IPS DF 6.9 (cell line): Measurements from ENCODE around the gene USP3.
A peak's percentile ranks its signal among the peaks of the same experiment; 100 is the strongest.

Source experiments
- DNase-seq: peaks from one replicate; pipeline ENCODE4 v3.0.0-alpha.2; 2013; ENCODE audit warnings: low read depth, low spot score
- H3K27ac ChIP-seq: one replicate; pipeline ENCODE4 v1.5.1; 2013; ENCODE audit warnings: low read length, control low read depth
- H3K27me3 ChIP-seq: 2 replicates; pipeline ENCODE4 v1.6.1; 2013; ENCODE audit warnings: mild to moderate bottlenecking, low read length; ENCODE audit not compliant: control insufficient read depth, insufficient read depth
- H3K36me3 ChIP-seq: 2 replicates; pipeline ENCODE4 v1.6.1; 2013; ENCODE audit warnings: low read length; ENCODE audit not compliant: control insufficient read depth, insufficient read depth
- H3K4me1 ChIP-seq: 2 replicates; pipeline ENCODE4 v1.6.1; 2013; ENCODE audit warnings: low read length; ENCODE audit not compliant: control insufficient read depth, insufficient read depth
- H3K4me3 ChIP-seq: 2 replicates; pipeline ENCODE4 v1.5.1; 2013; ENCODE audit warnings: mild to moderate bottlenecking, low read length
- H3K9me3 ChIP-seq: 2 replicates; pipeline ENCODE4 v1.6.1; 2013; ENCODE audit warnings: low read length, inconsistent platforms; ENCODE audit not compliant: control insufficient read depth, insufficient read depth
- WGBS: extraction: QIAGEN DNeasy Blood & Tissue Kit; methylation state at CpG from one replicate; pipeline ENCODE4 v1.1.7; 2013; ENCODE audit warnings: mixed read lengths, missing lambda C conversion rate; ENCODE audit not compliant: insufficient read length, insufficient coverage; 5-methylcytosine and 5-hydroxymethylcytosine counted together

USP3 gene

DNA sequence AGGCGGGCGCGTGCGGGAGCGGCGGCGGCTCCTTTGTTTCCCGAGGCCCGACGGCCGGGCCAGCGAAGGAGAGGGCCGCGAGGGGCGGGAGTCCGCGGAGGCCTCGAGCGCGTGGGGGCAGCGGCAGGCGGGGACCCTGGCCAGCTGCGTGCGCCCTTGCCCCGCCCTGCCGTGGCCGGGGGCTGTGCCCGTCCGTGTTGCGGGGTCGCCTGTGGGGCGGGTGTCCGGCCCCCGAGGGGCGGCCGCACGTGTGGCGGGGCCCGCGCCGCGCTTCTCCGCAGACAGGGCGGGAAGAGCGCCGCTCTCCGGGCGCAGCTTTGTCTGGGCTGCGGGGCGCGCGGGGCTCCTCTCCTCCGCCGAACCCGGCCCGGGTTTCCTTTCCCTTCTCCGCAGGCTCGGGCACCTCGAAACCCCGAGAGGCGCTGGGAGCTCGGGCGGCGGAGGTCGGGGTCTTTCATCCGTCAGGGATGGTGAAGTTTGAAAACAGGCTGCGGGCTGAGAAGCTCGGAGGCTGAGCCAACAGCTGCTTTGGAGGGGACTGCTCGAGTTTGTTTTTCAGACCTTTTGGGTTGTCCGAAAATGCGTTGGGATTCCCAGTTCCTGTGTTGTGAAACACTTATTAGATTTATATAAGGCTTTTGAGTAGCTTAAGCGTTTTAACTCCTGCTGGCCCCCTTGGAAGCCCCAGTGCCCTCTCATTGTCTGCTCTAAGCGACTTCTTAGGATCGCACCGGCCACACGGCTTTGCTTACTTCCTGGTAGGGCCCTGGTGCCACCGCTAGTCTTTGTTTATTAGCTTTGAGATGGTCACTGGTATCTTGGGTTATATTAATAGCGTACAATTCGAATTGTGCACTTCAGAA is 817 bp downstream of the USP3 start:
- H3K4me1 ChIP-seq = no peaks in the 10 kb centered on the region
- H3K27ac ChIP-seq = no peak overlapping the region
- H3K4me3 ChIP-seq = peak overlapping the region; percentile 76; the same call in 1 of the 2 replicates
- peaks cover 52% of the 10 kb centered on the region for H3K27me3 ChIP-seq
- no peak for DNase-seq
- WGBS = no CpG with 5 or more reads among the region's 79 CpGs
- no peaks in the 10 kb centered on the region for H3K36me3 ChIP-seq
- no peaks in the 10 kb centered on the region for H3K9me3 ChIP-seq

DNA sequence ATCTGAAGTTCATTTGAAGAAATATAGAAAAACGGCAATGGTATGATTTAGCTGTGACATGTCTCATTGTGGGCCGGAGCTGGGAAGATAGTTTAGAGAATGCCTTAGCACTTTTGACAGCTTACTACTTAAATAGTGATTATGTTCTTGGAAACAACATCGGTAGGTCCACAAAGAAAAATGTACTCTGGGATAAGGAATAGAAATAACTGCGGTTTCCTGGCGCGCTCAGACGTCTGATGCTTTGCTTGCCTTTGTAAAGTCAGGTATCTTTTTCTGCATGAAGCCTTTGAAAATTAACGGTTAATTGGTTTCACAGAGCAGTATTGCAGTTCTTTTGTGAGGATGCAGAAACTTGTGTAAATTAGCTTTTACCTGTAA is 1.4 kb downstream of the USP3 start:
- Histone ChIP-seq H3K36me3 (no peaks in the 10 kb centered on the region), H3K4me1 (no peaks in the 10 kb centered on the region), H3K27ac (no peak overlapping the region), H3K27me3 (peaks cover 46% of the 10 kb centered on the region), H3K4me3 (no peak overlapping the region; the same call in 1 of the 2 replicates), H3K9me3 (no peaks in the 10 kb centered on the region)
- DNase-seq = no peak
- WGBS = no CpG with 5 or more reads among the region's 8 CpGs

DNA sequence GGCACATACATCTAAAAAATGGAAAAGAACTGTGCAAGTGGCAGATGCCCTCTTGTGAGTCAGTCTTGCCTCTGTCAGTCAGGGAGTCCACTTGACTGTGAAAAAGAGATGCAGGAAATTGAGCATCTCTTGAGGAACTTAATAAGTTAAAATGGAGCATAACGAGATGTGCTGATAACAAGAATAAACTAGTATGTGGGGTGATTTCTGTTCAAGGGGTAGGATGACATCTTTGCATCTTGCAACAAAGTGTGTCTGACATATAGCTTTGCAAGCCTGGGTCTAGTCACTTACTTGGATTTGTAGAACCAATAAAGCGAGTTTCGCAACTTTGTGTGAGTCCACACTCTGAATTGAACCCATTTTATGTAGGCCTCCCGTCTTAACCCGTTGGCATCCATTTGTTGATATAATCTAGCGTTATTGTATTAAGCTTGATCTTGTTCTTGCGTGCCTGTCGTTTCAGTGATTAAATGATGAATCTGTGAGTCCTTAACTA is 2.2 kb downstream of the USP3 start:
- no peak overlapping the region for H3K27ac ChIP-seq
- H3K9me3 ChIP-seq = no peaks in the 10 kb centered on the region
- no peaks in the 10 kb centered on the region for H3K36me3 ChIP-seq
- peaks cover 38% of the 10 kb centered on the region for H3K27me3 ChIP-seq
- DNase-seq = no peak
- no peaks in the 10 kb centered on the region for H3K4me1 ChIP-seq
- no CpG with 5 or more reads among the region's 8 CpGs for WGBS
- no peak overlapping the region for H3K4me3 ChIP-seq

DNA sequence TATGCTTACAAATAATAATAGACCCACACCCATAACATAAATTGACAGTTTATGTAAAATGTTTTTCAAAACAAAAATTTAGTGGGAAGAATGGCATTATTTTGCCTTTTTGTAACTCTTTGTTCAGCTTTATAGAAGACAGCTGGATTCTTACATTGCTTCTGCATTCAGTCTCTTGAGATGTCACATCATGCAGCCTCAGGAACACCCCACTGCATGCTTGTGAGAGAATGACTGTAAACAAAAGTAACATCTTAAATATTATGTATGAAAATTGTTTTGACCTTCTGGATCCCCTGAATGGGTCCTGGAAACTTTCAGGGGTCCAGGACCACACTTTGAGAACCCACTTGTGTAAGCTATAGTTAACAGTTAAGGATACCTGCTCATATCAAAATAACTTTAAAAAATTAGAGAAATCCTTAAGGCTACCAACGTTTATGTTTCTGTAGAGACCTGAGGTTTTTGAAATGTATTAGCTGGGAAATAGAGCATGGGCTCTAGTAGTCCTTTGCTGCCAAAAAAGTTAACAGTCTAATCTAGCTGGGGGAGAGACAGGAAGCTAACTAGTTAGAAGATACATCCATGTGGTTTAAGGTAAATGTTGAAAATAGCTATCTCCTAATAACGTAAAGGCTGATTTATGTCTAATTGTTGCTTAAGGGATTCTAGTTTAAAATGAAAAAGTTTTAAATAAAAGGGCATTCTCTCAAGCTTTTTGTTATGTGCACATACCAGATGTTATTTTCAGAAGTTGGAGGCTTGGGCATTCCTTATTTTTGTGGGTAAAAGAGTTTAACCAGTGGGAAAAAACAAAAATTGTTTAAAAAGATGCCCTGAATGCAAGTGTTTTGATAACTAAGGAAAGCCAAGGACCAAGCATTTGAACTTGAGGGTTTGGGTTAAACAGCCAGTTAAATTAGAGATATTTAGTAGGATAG is 3.8 kb downstream of the USP3 start:
- DNase-seq = no peak
- no peak overlapping the region for H3K4me3 ChIP-seq
- H3K36me3 ChIP-seq = no peaks in the 10 kb centered on the region
- no CpG with 5 or more reads among the region's 2 CpGs for WGBS
- peaks cover 23% of the 10 kb centered on the region for H3K27me3 ChIP-seq
- no peaks in the 10 kb centered on the region for H3K9me3 ChIP-seq
- H3K27ac ChIP-seq = no peak overlapping the region
- H3K4me1 ChIP-seq = no peaks in the 10 kb centered on the region

DNA sequence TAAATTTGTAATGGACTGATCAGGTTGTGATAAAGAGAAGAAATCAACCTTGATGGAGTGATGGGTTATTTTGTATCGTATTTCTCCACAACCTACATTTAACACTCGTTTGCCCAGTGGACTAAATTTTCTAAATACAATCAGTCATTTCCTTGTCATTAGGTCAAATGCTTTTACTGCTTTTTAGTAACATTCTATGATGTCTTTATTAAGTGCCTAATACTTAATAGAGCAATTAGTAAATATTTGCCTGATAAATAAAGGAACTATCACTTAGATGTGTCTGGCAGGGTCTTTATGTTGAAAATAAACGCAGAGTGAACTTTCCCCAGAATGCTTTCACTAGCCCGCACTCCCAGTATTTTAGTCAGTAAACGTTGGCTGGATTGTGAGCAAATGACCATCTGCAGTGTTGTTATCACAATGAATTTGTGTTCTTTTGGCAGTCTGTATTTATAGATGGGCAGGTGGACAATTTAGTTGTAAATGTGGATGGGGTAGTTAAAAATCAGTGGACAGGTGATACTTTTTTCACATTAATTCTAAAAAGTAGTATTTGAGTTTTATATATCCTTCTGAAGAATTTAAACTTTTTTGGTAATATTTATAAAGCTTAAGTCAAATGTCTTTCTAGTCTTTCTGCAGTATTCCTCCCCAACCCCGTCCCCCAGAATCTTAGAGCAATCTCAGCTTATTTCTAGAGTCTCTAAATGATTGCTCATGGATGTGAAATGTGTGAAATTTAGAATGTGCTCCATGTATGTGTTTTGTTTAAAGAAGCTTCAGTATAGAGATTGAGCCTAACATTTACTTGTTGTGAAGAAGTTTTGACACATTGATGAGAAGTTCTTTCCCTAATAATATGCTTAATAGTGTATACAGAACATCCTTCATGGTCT is 4.9 kb downstream of the USP3 start:
- Histone ChIP-seq H3K27ac (no peak overlapping the region), H3K36me3 (no peaks in the 10 kb centered on the region), H3K4me3 (no peak overlapping the region), H3K4me1 (no peaks in the 10 kb centered on the region), H3K9me3 (no peaks in the 10 kb centered on the region), H3K27me3 (peaks cover 20% of the 10 kb centered on the region)
- WGBS = no CpG with 5 or more reads among the region's 6 CpGs
- DNase-seq = no peak

DNA sequence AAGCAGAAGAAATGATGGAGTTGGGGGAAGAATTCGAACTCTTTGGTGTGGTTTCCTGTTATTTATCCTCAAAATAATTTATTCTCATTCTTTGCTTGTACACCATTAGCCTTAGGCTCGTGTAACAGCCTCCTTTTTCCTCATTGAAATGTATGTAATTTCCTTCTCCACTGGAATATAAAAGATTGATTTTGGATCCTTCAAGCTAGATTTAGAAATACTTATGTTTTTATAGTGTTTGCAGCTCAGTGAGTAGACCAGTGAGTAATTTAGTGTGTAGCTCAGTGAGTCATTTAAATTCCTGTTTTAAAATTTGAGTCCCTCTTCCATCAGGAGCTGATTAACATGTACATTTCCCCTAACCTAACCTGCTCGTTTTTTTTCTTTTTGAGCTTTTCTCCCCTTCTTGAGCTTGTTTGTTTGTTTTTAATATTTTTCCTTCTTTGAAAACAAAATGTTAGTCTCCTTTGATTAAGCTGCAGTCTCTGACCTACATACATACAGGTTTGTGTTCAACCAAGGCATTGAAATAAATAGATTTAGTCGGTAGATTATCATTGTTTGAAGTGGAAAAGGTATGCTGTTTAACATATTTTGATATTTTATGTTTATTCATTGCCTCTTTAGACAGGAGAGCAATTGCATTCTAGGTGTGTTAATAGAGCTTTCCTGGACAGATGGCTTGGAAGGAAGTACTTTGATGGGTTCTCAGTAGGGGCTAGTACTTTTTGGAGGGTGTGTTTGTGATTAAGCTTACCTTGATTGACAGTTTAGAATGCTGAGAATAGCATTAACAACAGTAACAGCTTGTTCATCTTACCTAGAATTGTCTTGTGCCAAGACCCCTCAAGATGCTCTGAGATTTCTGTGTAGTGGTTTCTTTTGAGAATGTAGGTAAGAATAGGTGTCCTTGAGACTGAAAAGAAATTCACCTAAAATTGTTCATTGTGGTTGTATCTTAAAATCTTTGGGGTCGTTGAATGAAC is 5.9 kb downstream of the USP3 start:
- H3K27me3 ChIP-seq = peaks cover 20% of the 10 kb centered on the region
- H3K9me3 ChIP-seq = no peaks in the 10 kb centered on the region
- H3K36me3 ChIP-seq = no peaks in the 10 kb centered on the region
- WGBS = 100% methylated on average over 1 of the region's 5 CpGs
- H3K4me1 ChIP-seq = no peaks in the 10 kb centered on the region
- no peak overlapping the region for H3K4me3 ChIP-seq
- DNase-seq = no peak
- no peak overlapping the region for H3K27ac ChIP-seq

DNA sequence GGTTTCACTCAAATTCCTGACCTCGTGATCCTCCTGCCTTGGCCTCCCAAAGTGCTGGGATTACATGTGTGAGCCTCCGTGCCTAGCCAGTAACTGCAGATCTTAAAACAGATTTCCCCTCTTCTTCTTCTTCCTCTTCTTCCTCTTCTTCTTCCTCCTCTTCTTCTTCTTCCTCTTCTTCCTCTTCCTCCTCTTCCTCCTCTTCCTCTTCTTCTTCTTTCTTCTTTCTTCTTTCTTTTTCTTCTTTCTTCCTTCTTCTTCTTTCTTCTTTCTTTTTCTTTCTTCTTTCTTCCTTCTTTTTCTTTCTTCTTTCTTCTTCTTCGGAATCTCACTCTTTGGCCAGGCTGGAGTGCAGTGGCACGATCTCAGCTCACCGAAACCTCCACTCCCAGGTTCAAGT is 7.8 kb downstream of the USP3 start:
- Histone ChIP-seq H3K27ac (no peak overlapping the region), H3K4me3 (no peak overlapping the region), H3K4me1 (no peaks in the 10 kb centered on the region), H3K9me3 (no peaks in the 10 kb centered on the region), H3K36me3 (no peaks in the 10 kb centered on the region), H3K27me3 (peaks cover 2% of the 10 kb centered on the region; the same call in 1 of the 2 replicates)
- DNase-seq = no peak
- no CpG with 5 or more reads among the region's 5 CpGs for WGBS

DNA sequence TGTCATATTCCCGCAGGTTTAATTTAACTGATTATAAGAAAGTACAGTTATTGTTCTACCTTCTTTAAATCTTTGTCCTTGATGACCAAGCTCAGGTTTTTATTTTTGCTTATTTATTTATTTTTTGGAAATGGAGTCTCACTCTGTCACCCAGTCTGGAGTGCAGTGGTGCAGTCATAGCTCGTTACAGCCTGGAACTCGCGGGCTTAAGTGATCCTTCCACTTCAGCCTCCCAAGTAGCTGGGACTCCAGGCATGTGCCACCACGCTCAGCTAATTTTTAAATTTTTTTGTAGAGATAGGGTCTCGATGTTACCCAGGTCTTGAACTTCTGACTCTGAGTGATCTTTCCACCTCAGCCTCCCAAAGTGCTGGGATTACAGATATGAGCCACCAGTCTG is 8.9 kb downstream of the USP3 start:
- WGBS = no CpG with 5 or more reads among the region's 6 CpGs
- H3K4me1 ChIP-seq = peaks cover 3% of the 10 kb centered on the region; the same call in 1 of the 2 replicates
- no peak overlapping the region for H3K27ac ChIP-seq
- H3K9me3 ChIP-seq = no peaks in the 10 kb centered on the region
- H3K36me3 ChIP-seq = no peaks in the 10 kb centered on the region
- H3K27me3 ChIP-seq = no peaks in the 10 kb centered on the region
- no peak for DNase-seq
- H3K4me3 ChIP-seq = no peak overlapping the region

DNA sequence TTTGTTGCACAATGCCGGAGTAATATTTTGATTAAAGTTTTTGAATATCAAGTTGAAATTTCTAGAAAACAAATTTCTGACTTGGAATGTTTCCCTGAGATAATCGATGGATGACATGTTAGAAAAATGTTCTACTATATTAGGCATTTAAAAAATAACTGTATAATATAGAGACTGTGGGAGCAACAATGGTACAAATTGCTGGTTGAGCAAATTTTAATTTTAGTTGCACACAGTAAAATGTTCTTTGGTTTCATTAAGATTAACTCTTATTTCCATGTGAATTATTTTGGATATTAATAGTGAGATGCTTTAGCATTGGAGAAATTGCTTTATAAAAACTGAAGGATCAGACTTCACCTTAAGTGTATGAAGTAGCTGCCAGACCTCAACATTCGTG is 9.3 kb downstream of the USP3 start:
- no peak for DNase-seq
- H3K4me3 ChIP-seq = no peak overlapping the region
- H3K27ac ChIP-seq = no peak overlapping the region
- WGBS = 100% methylated on average over 1 of the region's 3 CpGs
- H3K36me3 ChIP-seq = no peaks in the 10 kb centered on the region
- H3K4me1 ChIP-seq = peaks cover 3% of the 10 kb centered on the region; the same call in 1 of the 2 replicates
- H3K9me3 ChIP-seq = no peaks in the 10 kb centered on the region
- H3K27me3 ChIP-seq = no peaks in the 10 kb centered on the region
